Small intestine (tissue), 7 donors: ENCODE results near the gene ATXN7. TPM values are rescaled to one million over a fixed set of nuclear protein-coding genes. Genes with fewer than 3 reads are reported as not detected.

Experiments
- DNase-seq, 2 donors: peaks; one replicate each; pipeline versions ENCODE4 v3.0.0 to v3.0.0-alpha.2; 2013
- FAIRE-seq: peaks from 2 replicates; lab custom pipeline; 2012; peaks lifted over from hg19 to GRCh38; lab: Jason Lieb, UNC
- H3K27ac ChIP-seq, 3 donors: one replicate each; pipeline ENCODE4 v1.5.1; 2013; ENCODE audit warnings: low read length in 2 of 3, mild to moderate bottlenecking in 2 of 3, control low read depth in 1 of 3, inconsistent platforms in 1 of 3, low read depth in 1 of 3, moderate library complexity in 1 of 3
- H3K27me3 ChIP-seq, 3 donors: one replicate each; pipeline ENCODE4 v1.6.1; 2013; ENCODE audit warnings: low read length in 3 of 3, inconsistent platforms in 1 of 3; ENCODE audit not compliant: control insufficient read depth in 3 of 3, insufficient read depth in 3 of 3
- H3K36me3 ChIP-seq, 3 donors: one replicate each; pipeline ENCODE4 v1.6.1; 2013; ENCODE audit warnings: low read length in 3 of 3, inconsistent platforms in 1 of 3, low read depth in 1 of 3, mild to moderate bottlenecking in 1 of 3, moderate library complexity in 1 of 3; ENCODE audit not compliant: control insufficient read depth in 3 of 3, insufficient read depth in 2 of 3
- H3K4me1 ChIP-seq, 3 donors: one replicate each; pipeline ENCODE4 v1.6.1; 2013; ENCODE audit warnings: low read length in 2 of 3, inconsistent platforms in 1 of 3, low read depth in 1 of 3, mild to moderate bottlenecking in 1 of 3, moderate library complexity in 1 of 3; ENCODE audit not compliant: control insufficient read depth in 3 of 3, insufficient read depth in 2 of 3
- H3K4me3 ChIP-seq, 3 donors: one replicate each; pipeline ENCODE4 v1.5.1; 2013; ENCODE audit warnings: low read length in 3 of 3, control low read depth in 1 of 3, inconsistent platforms in 1 of 3, low read depth in 1 of 3, mild to moderate bottlenecking in 1 of 3, moderate library complexity in 1 of 3
- H3K9me3 ChIP-seq, 2 donors: one replicate each; pipeline ENCODE4 v1.6.1; 2013; ENCODE audit warnings: low read depth in 1 of 2, low read length in 1 of 2; ENCODE audit not compliant: control insufficient read depth in 2 of 2, insufficient read depth in 1 of 2
- WGBS, 3 donors: extraction: QIAGEN DNeasy Blood & Tissue Kit; methylation state at CpG; one replicate each; pipeline ENCODE4 v1.1.7; 2013; 5-methylcytosine and 5-hydroxymethylcytosine counted together
- polyA plus RNA-seq, 4 donors: library from polyadenylated mRNA; stranded (reverse) in 3 of 4; unstranded in 1 of 4; fragments of 200-250 nt in 3 of 4; fragments of 120-200 nt in 1 of 4; gene quantifications; one replicate each; pipeline versions ENCODE4 v1.2.1 to v1.2.3, GENCODE V29; 2013
- donor health status: healthy with polysubstance abuse.
- donor health status: control.
- donor health status: control.
- donor health status: Bipolar disorder and iron deficiency.
- donor health status: healthy.

Gene ATXN7
- polyA plus RNA-seq, 4 donors = 2.4 to 17.0 (median 5.3) TPM

DNA sequence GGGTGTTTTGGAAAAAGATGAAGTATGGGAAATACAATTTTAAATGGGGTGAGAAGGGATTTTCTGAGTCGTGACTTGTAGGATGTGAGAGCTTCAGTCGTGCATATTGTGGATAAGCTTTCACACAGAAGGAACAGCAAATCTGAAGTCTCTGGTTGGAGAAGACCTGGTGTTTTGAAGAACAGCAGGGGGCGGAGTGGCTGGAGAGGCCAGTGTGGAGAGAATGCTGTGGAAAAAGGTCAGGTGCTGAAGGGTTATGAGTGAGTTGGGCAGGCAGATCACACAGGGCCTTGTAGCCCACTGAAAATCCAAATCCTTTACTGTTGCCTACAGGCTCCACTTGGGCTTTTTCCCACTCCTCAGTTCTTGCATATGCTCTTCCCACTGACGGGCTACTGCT lies 62.6 kb downstream of the ATXN7 start:
- FAIRE-seq = no peak
- H3K4me3 ChIP-seq = no peak overlapping the region
- DNase-seq = no peak
- H3K27ac ChIP-seq = no peak overlapping the region
- no peaks in the 10 kb centered on the region for H3K27me3 ChIP-seq
- H3K36me3 ChIP-seq = peaks cover 2 to 29% (median 15%) of the 10 kb centered on the region in 3 donors
- H3K9me3 ChIP-seq = no peaks in the 10 kb centered on the region
- no peaks in the 10 kb centered on the region for H3K4me1 ChIP-seq
- 96 to 99% (median 96%) methylated on average over 4 of the region's 4 CpGs for WGBS, 3 donors

DNA sequence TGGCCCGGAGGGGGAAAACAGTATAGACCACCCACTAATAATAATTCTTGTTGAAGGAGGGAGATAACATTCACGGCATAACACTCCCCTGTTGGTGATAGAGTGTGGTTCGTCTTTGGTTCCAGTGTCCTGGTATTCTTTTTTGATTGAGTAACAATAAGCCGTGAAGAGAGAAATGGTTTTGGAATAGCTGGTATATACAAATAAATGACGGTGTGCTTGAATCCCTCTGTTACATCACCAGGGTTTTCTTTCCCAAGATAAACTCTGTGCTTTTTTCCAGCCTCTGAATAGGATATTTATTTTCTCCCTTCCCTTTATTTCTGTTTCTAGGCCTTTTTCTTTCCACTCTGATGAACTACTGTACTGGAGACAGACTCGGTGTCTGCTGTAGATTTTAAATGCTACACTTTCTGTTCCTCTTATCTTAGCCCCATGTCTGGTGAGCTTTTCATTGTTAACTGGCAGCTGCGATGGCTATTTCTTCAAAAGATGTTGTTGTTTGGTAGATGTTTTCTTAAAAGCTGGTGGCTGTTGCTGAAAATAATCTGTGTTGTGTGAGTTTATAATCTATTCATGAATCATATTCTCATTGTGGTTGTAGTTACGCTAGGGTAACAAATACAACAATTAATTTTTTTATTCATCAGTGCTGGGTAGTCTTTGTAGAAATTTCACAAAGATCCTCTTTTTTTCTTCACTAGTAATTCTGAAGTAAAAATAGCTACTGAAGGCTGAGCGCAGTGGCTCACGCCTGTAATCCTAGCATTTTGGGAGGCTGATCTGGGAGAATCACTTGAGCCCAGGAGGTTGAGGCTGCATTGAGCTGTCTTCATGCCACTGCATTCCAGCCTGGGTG lies 64.0 kb downstream of the ATXN7 start:
- H3K4me1 ChIP-seq = no peaks in the 10 kb centered on the region

DNA sequence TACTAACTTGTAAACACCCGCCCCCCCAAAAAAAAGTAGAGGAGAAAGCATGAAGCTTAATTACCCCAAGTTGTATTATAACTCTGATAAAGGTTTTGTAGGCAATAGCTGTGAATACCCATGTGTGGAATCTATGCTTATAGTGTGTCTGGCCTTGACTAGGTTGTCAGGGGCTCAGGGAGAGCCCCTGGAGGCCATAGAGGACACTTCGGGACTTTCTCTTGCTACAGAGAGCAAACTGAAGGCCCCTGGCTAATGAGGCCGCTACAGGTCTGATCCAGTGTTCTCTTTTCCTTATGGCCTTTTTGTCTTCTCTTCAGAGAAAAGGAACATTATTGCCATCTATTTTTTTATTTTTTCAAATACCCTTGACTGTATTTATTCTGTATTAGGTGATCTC lies 67.6 kb downstream of the ATXN7 start:
- H3K4me1 ChIP-seq = peaks cover 1 to 7% (median 5%) of the 10 kb centered on the region in 3 donors
- H3K27ac ChIP-seq = no peak overlapping the region
- peaks cover 0 to 10% (median 2%) of the 10 kb centered on the region in 3 donors for H3K36me3 ChIP-seq
- no peaks in the 10 kb centered on the region for H3K9me3 ChIP-seq
- WGBS, 3 donors = 90 to 96% (median 93%) methylated on average over 3 of the region's 3 CpGs
- H3K27me3 ChIP-seq = no peaks in the 10 kb centered on the region
- DNase-seq (no peak), FAIRE-seq (no peak)
- no peak overlapping the region for H3K4me3 ChIP-seq

More for the DNA sequence above, 64.0 kb downstream of the ATXN7 start:
- WGBS, 3 donors = 71 to 88% (median 85%) methylated on average over 10 of the region's 10 CpGs
- DNase-seq (no peak), FAIRE-seq (no peak)
- Histone ChIP-seq H3K9me3 (no peaks in the 10 kb centered on the region), H3K27ac (no peak overlapping the region), H3K4me3 (no peak overlapping the region), H3K27me3 (no peaks in the 10 kb centered on the region), H3K36me3 (peaks cover 2 to 24% (median 9%) of the 10 kb centered on the region in 3 donors)

DNA sequence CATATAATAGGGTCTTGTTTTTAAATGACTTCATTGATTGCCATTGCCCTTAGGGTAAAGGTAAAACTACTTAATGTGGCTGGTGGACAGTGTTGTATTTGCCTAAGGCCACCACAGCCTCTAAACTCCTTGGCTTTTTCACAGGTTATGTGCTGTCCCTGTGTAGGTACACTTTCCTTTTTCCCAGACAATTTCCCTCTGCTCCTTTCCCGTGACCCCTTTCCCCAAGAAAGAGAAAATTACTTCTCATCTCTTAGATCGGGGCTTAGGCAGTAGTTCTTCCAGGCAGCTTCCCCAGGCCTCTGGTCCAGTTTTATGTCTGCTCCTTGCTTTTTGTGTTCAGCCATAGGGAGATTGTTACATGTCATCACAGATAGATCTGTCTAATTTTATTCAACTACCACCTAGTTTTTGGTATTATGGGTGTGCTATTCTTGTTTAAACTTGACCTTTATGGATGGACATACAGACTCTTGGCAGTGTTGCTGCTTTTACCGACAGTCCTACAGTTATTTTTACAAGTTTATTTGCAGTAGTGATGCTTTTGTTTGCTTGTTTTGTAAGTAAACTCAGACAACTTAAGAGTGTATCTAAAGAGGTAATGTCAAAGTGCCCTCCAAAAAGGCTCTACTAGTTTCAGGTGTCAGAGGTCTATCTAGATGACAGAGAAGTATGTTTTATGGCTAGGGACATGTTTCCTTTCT lies 69.0 kb downstream of the ATXN7 start:
- DNase-seq = no peak
- Histone ChIP-seq H3K9me3 (no peaks in the 10 kb centered on the region), H3K27ac (no peak overlapping the region), H3K4me1 (peaks cover 7 to 11% (median 8%) of the 10 kb centered on the region in 3 donors), H3K4me3 (no peak overlapping the region), H3K27me3 (no peaks in the 10 kb centered on the region), H3K36me3 (peaks cover 0 to 6% (median 2%) of the 10 kb centered on the region in 3 donors)
- WGBS, 3 donors = 76 to 88% (median 85%) methylated on average over 3 of the region's 3 CpGs
- no peak for FAIRE-seq

DNA sequence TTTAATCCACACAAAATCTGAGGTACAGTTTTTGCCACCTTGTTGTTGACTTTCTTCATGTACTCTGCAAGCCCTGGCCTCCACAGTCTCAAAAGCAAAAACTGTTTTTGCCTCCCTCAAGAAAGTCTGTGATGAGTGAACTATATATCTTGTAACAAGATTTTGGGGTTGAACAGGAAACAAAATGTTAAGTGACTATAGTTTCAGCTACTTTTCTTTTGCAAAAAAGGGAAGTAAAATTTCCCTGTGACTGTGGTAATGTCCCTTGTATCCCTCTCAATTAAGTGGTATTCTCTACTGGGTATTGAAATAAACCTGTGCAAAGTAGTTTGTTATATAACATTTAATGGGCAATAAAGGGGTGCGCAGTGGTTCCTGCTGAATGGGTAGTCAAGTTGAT lies 69.8 kb downstream of the ATXN7 start:
- no peak overlapping the region for H3K27ac ChIP-seq
- H3K9me3 ChIP-seq = no peaks in the 10 kb centered on the region
- no peak for FAIRE-seq

DNA sequence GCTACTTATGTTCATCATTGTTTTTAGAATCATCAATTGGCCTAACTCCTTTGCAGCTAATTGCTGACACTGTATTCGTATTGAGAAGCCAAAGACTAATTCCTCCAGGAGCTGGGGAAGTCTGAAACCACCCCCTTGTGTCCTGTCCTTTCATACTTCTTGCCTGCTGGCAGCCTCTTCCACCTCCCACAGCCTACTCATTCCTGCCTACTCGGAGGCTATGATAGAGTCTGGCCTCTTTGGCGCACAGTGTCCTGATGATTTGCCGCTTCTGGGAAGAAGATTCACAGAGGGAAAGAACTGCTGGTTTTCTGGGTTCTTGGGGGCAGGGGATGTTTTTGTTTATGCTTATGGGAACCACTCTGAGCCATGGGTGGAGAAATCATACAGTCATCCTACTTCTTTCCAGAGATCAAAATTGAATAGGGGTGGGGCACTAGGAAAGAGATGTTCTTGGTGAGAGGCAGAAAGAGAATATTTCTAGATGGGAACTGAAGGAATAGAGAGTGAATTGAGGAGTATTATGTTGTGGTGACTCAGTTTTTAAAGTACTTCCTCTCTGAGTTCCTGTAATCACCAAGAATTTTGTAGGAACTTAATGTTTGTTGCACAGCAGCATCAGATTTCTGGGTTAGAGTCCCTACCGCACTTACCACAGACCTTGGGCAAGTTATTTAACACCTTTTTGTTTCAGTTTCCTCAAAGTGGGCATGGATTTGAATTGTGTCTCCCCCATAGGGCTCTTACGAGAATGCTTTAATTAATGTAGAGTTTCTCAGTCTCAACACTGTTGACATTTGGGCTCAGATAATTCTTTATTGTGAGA lies 70.6 kb downstream of the ATXN7 start:
- peaks cover 0 to 6% (median 0%) of the 10 kb centered on the region in 3 donors for H3K36me3 ChIP-seq
- no peaks in the 10 kb centered on the region for H3K27me3 ChIP-seq
- DNase-seq = peak in 1 of 2 donors; percentile 25
- H3K27ac ChIP-seq = peak overlapping the region in 1 of 3 donors; percentile 18
- peaks cover 7 to 14% (median 8%) of the 10 kb centered on the region in 3 donors for H3K4me1 ChIP-seq
- no peak for FAIRE-seq
- no peak overlapping the region for H3K4me3 ChIP-seq
- no peaks in the 10 kb centered on the region for H3K9me3 ChIP-seq
- WGBS, 3 donors = 80 to 85% (median 82%) methylated on average over 6 of the region's 6 CpGs

More for the DNA sequence above, 69.8 kb downstream of the ATXN7 start:
- WGBS, 3 donors = 94 to 100% (median 99%) methylated on average over 1 of the region's 1 CpG
- H3K36me3 ChIP-seq = peaks cover 0 to 6% (median 0%) of the 10 kb centered on the region in 3 donors
- peaks cover 7 to 13% (median 8%) of the 10 kb centered on the region in 3 donors for H3K4me1 ChIP-seq
- no peak for DNase-seq
- no peaks in the 10 kb centered on the region for H3K27me3 ChIP-seq
- H3K4me3 ChIP-seq = no peak overlapping the region

DNA sequence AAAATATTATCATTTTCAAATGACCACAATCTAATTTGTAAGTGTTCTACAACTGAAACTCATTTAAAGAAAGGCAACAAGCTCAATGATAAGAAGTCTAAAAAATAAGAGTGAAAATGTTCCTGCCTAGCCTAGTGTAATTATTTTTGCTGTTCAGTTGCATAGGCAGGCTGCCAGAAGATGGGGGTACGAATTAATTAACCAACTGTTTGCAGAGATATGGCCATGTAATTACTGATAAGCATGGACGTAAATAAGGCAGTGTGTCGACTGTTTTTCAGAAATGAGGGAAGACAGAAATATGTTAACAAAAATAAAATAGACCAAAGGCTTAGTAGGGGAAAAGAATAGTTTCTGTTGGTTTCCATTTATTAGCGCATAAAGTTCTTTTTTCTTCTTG lies 73.3 kb downstream of the ATXN7 start:
- Histone ChIP-seq H3K9me3 (no peaks in the 10 kb centered on the region), H3K4me1 (peaks cover 7 to 14% (median 8%) of the 10 kb centered on the region in 3 donors), H3K36me3 (peaks cover 0 to 3% (median 2%) of the 10 kb centered on the region in 3 donors), H3K27me3 (no peaks in the 10 kb centered on the region), H3K4me3 (no peak overlapping the region), H3K27ac (peak overlapping the region in 1 of 3 donors; percentile 58)
- peak in 1 of 2 donors; percentile 20 for DNase-seq
- WGBS, 3 donors = 33 to 61% (median 48%) methylated on average over 4 of the region's 4 CpGs
- no peak for FAIRE-seq
